GM18868 (cell line): ENCODE measurements around the gene PKDCC.
"Not testable (repeated sequence)": the region's sequence is repeated elsewhere in the genome, so short reads cannot be mapped to it uniquely, and the experiment has no call there.

ENCODE experiments used
- ATAC-seq: cut with Tn5 transposase; IDR thresholded peaks from one replicate; pipeline ENCODE4 v1.9.1; 2021; ENCODE audit warnings: mild to moderate bottlenecking, moderate library complexity; ENCODE audit not compliant: unreplicated experiment

The PKDCC gene

GRCh38 chr2:42060718-42061619 is 13.1 kb downstream of the PKDCC start:
- ATAC-seq = no peak

GRCh38 chr2:42061839-42062238 is 14.0 kb downstream of the PKDCC start:
- ATAC-seq = no peak

DNA sequence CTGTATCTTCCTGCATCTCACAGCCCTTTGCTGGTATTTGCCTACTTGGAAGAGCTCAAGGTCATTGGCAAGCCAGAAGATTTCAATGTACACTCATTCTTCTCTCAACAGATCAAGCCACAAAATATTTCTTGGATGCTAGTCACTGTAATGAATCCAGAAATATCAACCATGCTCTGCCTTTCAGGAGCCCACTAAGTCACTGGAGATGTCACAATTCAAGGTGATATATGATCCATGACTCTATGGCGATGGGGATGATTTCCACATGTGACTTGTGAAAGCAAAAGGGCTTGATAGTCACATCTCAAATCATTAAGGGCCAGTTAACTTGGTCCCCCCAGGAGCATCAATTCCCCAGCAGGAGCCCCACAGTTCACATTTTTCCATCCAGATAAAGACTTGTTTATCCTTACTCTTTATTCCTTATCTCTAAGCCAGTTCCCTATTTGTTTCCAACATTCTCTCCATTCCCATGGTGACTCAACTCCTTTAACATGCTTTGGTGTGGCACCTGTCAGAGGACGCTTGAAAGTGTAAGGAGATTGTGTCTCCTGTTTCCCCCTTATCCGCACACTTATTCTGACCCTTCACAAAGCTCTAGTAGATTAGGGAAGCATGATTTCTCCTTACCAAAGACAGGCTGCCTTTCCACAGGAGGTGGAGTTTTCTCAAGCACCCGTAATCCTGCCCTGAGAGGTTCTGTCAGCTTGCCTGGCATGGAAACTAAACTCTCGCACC is 15.8 kb downstream of the PKDCC start:
- ATAC-seq = no peak

GRCh38 chr2:42064417-42064942 is 16.7 kb downstream of the PKDCC start:
- ATAC-seq = no peak

DNA sequence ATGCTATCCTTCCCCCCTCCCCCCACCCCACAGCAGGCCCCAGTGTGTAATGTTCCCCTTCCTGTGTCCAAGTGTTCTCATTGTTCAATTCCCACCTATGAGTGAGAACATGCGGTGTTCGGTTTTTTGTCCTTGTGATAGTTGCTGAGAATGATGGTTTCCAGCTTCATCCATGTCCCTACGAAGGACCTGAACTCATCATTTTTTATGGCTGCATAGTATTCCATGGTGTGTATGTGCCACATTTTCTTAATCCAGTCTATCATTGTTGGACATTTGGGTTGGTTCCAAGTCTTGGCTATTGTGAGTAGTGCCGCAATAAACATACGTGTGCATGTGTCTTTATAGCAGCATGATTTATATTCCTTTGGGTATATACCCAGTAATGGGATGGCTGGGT is 17.9 kb downstream of the PKDCC start:
- ATAC-seq = not testable (repeated sequence)

DNA sequence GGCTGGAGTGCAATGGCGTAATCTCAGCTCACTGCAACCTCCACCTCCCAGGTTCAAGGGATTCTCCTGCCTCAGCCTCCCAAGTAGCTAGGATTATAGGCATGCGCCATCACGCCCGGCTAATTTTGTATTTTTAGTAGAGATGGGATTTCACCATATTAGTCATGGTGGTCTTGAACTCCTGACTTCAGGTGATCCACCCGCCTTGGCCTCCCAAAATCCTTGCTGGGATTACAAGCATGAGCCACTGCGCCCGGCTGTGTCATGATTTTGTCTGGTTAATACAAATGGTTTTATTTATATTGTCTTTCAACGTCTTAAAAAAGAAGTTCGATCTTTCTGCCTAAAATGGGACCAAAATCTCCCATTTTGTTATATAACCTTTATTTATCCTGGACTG is 19.2 kb downstream of the PKDCC start:
- not testable (repeated sequence) for ATAC-seq

DNA sequence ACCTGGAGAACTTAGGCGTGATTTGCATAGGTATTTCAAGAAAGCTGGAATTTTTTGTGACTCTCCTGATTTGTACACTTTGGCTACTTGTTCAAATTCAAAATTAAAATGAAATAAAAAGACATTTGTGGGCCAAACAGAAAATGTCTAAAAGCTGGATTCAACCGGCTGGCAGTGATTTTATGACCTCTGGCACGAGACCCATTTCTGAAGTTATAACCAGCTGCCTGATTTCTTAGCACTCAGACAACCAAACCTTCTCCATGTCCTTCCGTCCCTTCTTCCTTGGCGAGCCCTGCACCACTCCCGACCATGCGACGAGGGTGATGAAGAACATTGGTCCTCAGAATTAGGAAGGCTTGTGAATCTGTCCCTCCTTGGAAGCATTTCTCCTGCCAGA is 19.7 kb downstream of the PKDCC start:
- ATAC-seq = no peak

DNA sequence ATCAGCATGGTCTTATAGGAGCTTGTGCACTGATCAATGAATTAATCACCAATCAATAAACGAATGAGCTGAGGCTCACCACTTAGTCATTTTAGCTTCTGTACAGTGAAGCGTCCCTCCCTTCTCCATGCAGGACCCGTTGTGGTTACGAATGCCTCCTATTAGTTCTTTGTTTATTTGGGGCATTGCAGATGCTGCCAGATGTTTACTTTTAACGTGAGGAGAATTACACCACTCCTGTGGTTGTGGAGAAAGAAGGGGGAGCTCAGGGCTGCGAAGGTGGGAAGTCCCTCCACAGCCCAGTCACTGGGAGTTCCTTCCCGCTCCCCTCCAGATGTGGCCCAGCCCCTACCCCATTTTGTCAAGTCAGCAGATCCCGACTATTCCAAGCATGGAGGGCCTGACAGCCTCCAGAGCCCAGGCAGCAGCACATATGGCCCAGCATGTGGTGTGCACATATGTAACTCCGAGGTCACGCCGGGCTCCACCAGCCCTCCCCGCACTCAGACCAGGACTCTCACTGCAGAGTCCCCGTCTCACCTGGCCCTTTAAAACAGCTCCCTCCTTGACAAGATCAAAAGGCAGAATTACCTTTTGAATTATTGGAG is 20.9 kb downstream of the PKDCC start:
- no peak for ATAC-seq

DNA sequence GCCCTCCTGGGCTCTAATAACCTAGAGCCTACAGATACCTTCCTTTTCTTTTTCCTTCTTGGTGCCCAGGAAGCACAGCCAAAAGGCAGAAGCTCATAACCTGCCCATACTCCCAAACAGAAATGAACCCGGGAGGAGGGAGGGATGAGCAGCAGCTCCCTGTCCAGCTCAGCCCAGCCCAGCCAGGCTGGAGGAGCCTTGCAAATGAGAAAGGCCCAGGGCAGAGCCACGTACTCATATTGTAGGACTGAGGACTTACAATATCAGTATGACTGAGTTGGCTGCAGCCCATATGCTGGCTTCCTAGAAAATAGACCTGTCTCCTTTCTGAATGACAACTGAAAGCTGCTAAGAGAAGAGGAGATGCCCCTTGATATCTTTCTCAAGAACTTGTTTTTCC is 21.7 kb downstream of the PKDCC start:
- no peak for ATAC-seq

DNA sequence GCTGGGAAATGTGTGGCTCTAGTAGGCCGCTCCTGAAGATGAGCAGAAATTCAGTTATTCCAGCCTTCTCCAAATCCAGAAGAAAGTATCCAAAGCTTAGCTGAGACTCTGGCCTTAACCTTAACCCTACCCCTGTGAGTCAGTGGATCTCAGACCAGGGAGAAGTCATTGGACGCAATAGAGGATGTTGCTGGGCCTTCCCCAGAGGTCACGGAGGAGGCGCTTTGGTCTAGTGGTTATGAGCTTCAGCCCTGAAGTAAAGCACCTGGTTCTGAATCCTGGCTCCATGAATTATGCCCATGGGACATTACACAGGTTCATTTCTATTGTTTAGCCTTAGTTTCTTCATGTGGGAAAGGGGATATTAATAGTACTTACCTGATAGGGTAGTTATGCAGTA is 24.0 kb downstream of the PKDCC start:
- no peak for ATAC-seq

DNA sequence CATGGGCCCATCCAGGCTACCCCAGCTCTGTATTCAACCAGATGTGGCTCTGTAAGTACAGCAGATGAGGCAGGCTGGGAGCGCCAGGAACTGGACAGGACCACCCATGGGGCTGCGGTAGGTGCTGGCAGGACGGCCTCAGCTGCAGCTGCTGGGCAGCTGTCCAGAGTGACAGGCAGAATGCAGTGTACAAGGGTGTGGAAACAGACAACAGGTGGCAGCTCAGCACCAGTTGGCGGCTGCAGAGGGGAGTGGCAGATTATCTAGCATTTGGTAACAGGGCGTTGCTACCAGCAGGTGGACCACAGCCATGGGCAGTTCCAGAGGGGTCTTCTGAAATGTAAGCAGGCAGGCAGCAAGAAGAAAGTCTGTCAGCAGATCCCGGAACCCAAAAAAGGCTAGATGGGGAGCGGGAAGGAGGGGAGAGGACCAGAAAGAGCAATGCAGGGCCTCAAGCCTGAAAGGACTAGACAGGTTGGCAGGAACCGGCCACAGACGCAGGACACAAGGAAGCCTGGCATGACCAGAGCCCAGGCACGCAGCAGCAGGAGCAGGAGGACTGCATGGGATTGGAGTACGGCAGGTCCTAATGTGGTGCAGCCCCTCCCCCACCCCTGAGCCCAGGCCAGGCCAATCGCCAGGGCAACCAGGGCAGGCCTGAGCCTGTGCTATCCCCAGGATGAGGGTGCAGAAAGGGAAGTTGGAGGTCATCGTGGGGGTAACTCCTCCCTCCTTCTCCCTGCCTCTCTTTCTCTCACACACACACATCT is 24.7 kb downstream of the PKDCC start:
- ATAC-seq = no peak

DNA sequence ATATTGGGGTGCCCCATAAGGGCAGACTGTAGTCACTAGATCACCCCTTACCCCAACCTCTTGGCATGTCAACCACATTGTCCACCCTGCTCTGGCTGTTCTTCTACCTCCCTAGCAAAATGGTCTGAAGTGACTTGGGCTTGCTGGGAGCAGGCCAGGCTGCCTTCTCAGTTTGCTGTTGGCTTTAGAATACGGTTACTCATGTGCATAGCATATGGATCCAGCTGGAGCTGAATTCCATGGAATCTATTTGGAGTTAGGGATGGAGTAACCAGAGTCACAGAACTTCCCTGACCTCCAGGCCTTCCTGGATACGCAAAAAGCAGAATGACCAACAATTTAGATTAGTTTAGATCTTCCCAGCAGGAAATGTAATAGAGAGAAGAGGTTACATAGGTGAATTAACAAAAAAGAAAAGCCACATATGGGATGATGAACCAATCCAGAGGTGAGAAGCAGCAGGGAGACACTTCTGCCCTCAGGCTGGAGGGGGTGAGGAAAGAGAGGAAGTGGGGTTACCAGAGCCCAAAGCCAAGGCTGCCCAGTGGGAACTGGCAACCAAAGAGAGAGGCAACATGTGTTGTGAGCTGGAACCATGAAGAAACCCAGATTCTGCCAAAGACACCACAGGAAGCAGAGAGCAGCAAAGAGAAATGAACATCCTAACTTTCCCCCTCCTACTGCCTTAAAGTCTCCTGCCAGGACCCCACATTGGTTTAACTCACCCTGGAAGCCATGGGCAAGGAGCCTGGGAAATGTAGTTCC is 26.1 kb downstream of the PKDCC start:
- no peak for ATAC-seq

- ATAC-seq = no peak
These were observed 26.8 kb downstream of the PKDCC start for GRCh38 chr2:42074661-42075060.

DNA sequence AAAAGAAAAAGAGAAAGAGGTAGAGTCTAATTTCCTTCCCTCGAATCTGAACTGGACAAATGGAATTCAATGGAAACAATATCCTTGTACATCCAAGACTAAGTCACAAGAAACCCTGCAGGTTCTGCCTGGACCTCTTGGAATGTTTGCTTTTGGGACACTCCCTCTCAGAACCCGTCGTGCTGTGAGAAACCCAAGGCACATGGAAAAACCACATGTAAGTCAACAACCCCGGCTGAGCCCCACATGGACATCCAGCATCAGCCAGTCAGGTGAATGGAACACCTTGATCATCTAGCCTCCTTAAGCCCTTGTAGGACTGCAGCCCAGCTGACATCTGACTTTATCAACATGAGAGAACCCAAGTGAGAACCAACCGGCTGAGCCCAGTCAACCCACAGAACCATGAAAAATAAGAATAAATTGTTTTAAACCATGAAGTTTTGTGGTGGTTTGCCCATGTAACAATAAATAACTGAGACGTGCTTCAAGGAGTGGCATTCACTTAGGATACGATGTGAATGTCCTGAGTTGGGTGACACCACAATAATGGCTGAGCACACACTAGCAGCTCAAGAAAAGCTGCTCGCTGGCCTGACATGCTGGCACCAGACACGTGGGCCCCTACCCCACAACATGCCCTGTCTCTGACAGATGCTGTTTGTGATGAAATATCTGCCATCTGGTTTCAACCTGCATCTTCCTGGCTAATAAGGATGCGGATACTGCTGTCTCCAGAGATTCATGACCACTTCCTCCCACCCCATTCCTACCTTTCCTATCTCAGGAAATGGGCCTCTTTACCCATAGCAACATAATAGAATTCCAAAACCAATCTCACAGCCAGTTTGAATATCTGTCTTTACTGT is 28.8 kb downstream of the PKDCC start:
- no peak for ATAC-seq

GRCh38 chr2:42077343-42077742 is 29.5 kb downstream of the PKDCC start:
- ATAC-seq = no peak

GRCh38 chr2:42079737-42080287 is 32.0 kb downstream of the PKDCC start:
- ATAC-seq = no peak

DNA sequence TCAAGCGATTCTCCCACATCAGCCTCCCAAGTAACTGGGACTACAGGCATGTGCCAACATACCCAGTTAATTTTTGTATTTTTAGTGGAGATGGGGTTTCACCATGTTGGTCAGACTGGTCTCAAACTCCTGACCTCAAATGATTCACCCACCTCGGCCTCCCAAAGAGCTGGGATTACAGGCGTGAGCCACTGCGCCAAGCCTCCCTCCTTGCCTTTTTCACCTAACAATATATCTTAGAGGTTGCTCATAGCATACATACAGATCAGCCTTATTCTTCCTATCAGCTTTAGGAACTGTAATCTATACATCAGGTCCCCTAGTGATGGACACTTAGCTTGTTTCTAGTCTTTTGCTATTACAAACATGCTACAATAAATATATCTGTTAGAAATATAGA is 33.3 kb downstream of the PKDCC start:
- ATAC-seq = not testable (repeated sequence)

DNA sequence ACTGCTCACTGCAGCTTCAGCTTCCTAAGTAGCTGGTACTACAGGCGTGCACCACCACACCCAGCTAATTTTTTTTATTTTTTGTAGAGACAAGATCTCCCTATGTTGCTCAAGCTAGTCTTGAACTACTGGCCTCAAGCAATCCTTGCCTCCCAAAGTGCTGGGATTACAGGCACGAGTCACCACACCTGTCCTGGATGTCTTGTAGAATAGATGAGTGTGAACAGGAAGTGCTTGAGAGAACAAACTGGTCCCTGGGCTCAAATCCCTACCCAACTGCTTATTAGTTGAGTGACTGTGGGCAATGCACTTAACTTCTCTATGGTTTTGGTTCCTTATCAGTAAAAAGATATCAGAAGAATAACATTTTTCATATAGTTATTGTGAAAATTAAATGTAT is 34.2 kb downstream of the PKDCC start:
- no peak for ATAC-seq

- no peak for ATAC-seq
These were observed 36.4 kb downstream of the PKDCC start for GRCh38 chr2:42084231-42084671.
